ELF-1 (cell line): ENCODE data around the gene PGAM2.

Experiments used
- DNase-seq: peaks from one replicate; pipeline ENCODE4 v3.0.0-alpha.2; 2016; ENCODE audit warnings: low read depth, low spot score

The PGAM2 gene

GRCh38 chr7:44066494-44067063 lies 1.2 kb upstream of the PGAM2 start:
- no peak for DNase-seq

GRCh38 chr7:44066111-44066460 lies 719 bp upstream of the PGAM2 start:
- no peak for DNase-seq

- DNase-seq: peak; percentile 35
These were observed 456 bp downstream of the PGAM2 start for GRCh38 chr7:44064791-44065430.

- peak; percentile 72 for DNase-seq
These were observed 1.3 kb downstream of the PGAM2 start for GRCh38 chr7:44063894-44064651.

DNA sequence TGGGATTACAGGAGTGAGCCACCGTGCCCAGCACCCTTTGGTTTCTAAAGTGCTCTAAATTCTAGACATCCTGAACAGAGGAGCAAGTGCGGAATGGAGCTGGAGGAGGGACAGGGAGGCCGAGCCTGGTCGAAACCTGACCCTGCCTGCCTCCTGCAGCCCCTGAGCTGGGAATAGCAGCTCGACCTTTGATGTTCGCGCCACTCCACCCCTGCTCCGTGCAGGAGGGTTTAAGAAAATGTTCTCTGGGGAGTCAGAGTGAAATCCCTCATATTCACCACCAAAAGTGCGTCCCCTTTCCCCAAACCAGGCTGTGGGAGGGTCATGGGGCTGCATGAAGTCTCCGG lies 1.8 kb downstream of the PGAM2 start:
- DNase-seq: peak; percentile 51

GRCh38 chr7:44062903-44063295 lies 2.5 kb downstream of the PGAM2 start:
- DNase-seq: no peak

- no peak for DNase-seq
These were observed 3.0 kb downstream of the PGAM2 start for GRCh38 chr7:44062180-44062902.

DNA sequence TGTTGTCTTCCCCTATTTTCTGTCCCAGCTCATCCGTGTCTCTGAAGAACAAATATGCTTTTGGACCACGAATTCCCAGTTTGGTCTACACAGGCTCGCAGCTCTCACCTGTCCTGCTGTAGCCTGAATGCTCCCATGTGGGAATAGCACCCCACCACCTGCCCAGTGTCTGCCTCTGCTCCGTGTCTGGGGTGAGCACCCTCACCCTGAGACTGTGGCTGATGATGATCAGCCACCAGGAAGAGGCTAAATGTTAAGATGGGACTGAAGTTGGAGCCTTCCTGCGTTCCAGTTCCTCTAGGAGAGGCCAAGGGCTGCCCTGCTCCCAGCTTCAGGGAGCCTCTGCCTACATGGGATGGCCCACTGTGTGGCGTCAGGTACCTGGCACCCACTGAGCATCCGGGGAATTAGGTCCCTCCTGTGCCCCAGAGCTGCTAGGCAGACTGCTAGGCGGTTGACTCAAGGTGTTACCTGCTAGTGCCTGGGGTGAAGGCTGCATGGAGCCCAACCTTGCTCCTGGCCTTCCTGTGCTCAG lies 3.7 kb downstream of the PGAM2 start:
- no peak for DNase-seq

GRCh38 chr7:44060948-44061644 lies 4.3 kb downstream of the PGAM2 start:
- no peak for DNase-seq

DNA sequence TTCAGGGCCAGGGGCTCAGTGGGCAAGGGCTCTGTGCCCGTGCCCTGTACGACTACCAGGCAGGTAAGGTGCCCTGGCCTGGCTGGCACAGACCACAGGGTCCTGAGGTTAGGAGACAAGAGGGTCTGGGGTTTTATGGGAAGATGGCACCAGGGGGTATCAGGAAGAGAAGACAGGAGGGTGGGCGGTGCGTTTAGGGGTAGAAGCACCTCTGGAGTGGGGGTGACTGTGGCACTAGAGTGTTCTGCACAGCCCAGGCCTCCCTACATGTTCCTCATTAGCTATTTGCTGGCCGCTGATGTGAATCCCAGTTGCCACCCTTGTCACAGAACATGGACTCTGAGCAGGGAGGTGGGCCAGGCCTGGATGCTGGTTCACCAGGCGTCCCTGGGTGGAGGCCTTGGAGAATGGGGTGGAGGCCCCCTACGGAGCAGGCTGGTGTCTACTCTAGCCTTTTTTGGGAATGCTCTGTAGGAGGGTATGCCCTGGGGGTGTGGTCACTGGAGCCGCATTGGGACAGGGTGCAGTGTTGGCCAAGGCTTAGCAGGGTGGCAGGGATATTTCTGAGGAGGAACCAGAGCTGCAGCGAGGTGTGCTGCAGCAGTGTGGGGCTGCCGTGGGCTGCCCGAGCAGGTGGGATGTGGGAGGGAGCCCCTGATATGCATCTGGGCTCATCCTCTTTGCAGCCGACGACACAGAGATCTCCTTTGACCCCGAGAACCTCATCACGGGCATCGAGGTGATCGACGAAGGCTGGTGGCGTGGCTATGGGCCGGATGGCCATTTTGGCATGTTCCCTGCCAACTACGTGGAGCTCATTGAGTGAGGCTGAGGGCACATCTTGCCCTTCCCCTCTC lies 5.0 kb downstream of the PGAM2 start:
- DNase-seq: no peak

DNA sequence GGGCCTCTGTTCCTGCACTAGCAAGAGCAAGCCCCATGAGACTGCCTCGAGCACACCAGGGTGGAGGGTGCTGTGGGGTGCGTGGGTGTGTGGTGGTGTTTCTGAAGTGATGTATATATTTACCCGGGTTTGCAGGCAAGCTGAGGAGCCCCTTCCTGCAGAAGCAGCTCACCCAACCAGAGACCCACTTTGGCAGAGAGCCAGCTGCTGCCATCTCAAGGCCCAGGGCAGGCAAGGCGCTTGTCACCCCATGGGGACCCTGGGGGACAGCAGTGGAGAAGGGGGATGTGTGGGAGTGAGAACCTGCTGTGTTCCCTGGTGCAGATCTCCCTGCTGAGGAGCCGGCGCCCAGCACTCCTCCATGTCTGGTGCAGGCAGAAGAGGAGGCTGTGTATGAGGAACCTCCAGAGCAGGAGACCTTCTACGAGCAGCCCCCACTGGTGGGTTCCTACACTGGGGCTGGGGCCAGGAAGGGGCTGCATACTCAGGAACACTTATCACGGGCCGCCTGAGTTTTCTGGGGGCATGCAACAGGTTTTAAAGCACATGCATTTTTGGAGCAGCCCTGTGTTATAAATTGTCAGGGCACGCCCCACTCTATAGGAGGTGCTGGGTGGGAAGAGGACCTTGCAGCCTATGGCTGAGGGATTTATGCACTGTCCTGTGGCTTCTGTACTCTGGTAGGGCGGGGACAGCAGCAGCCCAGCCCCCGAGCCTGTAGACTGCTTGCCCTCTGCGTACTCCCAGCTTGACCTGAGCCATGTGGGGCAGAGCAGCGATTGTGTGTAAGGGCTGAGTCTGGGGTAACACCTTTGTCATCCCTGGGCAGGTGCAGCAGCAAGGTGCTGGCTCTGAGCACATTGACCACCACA lies 5.9 kb downstream of the PGAM2 start:
- DNase-seq: no peak

DNA sequence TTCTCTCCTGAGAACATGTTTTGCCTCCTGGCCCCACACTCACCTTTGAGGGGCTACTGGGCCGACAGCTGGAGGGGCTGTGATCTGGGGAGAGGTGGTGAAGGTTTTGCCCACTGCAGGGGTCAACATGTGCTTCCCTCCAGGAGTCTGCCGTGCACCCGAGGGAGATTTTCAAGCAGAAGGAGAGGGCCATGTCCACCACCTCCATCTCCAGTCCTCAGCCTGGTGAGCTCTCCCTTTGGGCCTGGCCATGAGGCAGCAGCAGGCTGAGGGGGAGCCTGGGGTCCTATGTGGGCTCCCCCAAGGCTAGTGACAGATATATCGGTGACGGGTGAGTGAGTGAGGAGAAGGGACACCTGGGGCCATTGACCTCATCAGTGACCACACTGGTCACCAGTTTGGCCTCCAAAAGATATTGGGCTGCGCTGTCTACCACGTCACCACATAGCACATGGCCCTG lies 6.6 kb downstream of the PGAM2 start:
- DNase-seq: no peak

GRCh38 chr7:44057849-44058758 lies 7.3 kb downstream of the PGAM2 start:
- DNase-seq: no peak

DNA sequence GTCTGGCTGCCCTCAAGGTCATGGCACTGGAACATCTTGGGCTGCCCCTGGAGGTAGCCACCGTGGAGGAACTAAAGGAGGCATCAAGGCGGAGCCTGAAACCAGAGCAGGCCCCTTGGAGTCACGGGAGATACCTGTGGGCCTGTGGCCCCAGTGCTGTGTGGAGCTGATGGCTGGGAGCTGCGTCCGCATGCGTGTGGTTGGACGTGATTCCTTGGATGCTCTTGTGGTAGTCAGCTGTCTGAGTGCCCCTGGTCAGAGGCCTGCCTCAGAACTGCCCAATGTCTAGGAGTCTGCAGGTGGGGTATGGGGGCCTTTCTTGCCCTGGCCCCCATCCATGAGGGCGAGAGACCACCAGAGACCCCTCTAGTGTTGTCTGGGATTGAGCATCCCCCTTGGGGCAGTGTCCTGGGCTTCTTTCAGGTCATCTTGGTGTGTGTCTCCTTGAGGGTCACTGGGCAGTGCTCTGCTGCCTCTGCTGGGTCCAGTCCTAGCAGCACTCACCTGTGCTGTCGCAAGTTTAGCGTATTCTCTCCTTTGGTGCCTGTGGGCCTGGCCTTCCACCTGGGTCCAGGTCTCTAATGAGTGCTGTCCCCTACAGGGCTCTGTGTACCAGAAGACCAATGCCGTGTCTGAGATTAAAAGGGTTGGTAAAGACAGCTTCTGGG lies 8.1 kb downstream of the PGAM2 start:
- DNase-seq: no peak

GRCh38 chr7:44056681-44057080 lies 8.7 kb downstream of the PGAM2 start:
- no peak for DNase-seq

DNA sequence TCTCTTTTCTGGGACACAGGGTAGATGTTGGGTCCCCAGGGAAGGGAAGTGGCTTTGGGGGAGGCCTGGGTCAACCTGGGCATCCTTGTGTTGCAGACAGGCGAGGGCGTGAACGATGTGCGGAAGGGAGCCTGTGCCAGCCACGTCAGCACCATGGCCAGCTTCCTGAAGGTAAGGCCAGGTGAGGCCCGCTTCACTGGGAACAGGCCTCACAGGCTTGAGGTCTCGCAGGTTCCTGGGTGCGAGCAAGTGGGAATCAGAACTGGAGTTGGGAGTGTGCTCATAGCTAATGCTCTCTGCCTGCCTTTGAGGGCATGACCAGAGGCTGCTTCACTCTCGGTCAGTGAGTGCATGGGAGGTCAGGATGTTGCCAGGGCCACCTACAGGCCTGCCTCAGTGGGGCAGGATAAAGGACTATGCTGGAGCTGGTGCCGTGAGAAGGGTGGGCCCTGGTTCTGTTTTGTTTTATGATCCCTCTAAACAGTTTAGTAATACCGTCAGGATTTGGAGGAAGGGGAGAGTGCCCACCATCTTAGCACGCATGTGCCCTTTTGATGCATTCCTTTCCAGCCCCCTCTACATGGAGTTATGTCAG lies 12.5 kb downstream of the PGAM2 start:
- no peak for DNase-seq

DNA sequence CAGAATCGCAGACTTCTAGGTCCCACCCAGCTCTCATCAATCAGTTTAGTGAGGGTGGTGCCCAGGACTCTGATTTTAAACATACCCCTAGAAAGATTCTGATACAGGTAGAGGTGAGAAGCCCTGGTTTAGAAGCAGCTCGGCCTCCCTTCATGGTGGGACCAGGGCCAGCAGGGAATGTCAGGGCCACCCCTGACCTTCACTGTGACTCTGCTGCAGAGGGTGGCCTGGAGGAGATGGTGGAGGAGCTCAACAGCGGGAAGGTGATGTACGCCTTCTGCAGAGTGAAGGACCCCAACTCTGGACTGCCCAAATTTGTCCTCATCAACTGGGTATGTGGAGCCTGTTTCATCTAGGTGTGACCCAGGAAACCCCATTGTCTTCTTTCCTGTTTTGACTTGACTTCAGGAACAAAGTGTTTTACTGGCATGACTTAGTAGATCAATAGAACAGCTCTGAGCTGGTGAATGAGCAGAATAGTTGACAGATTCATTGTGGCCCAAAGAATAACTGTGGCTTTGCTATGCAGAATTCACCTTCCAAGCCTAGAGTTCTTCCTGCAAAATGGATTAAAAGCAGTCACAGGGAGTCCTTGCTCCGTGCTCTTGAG lies 13.7 kb downstream of the PGAM2 start:
- DNase-seq: no peak
